HEK293 (cell line): ENCODE measurements around the gene FXYD6.

Source experiments
- CTCF ChIA-PET: fragments of 350-600 bp; formaldehyde crosslinking; extraction: SDS; loops from one replicate; lab custom pipeline; 2021; ENCODE audit warnings: antibody characterized with exemption; lab: Yijun Ruan, JAX
- POLR2A ChIA-PET: fragments of 300-600 bp; formaldehyde crosslinking; extraction: SDS; loops from one replicate; lab custom pipeline; 2020; ENCODE audit warnings: antibody characterized with exemption, inconsistent platforms; lab: Yijun Ruan, JAX
- H3K27ac ChIP-seq: fragments of 200-500 bp; sonication (Bioruptor generic); 2 replicates; pipeline ENCODE4 v1.5.1; 2014; ENCODE audit warnings: low read depth, low read length, control low read depth, inconsistent platforms; ENCODE audit errors: extremely low read depth
- H3K36me3 ChIP-seq, 2 experiments: fragments of 200-500 bp in 1 of 2; sonication (Bioruptor generic) in 1 of 2; 1 replicate in 1 of 2; 2 replicates in 1 of 2; pipeline ENCODE4 v1.5.1; 2014 to 2017; ENCODE audit warnings: inconsistent platforms in 2 of 2, low read length in 2 of 2; ENCODE audit not compliant: control insufficient read depth in 2 of 2, insufficient read depth in 1 of 2
- H3K4me1 ChIP-seq: fragments of 200-500 bp; sonication (Bioruptor generic); 2 replicates; pipeline ENCODE4 v1.5.1; 2014; ENCODE audit warnings: mild to moderate bottlenecking, low read length, inconsistent platforms; ENCODE audit not compliant: control insufficient read depth, insufficient read depth
- H3K4me3 ChIP-seq: 2 replicates; pipeline ENCODE4 v1.5.1; 2011; ENCODE audit warnings: low read depth, mild to moderate bottlenecking, control low read depth, low read length, moderate library complexity
- H3K9me3 ChIP-seq: fragments of 200-500 bp; sonication (Bioruptor generic); 2 replicates; pipeline ENCODE4 v1.5.1; 2014; ENCODE audit warnings: low read depth, low read length, inconsistent platforms; ENCODE audit not compliant: control insufficient read depth, insufficient read depth
- BCL11B ChIP-seq: fragments of 450-650 bp; formaldehyde crosslinking; IDR thresholded peaks from 2 replicates; pipeline ENCODE4 v1.5.1; 2016; ENCODE audit warnings: low read depth, missing biosample characterization, missing genetic modification characterization
- REPIN1 ChIP-seq: fragments of 450-650 bp; formaldehyde crosslinking; IDR thresholded peaks from 2 replicates; pipeline ENCODE4 v1.5.1; 2017; ENCODE audit warnings: missing biosample characterization, missing genetic modification characterization, low read depth
- SP3 ChIP-seq: fragments of 450-650 bp; formaldehyde crosslinking; IDR thresholded peaks from 2 replicates; pipeline ENCODE4 v1.5.1; 2016; ENCODE audit warnings: missing biosample characterization, missing genetic modification characterization
- YY2 ChIP-seq: fragments of 450-650 bp; formaldehyde crosslinking; IDR thresholded peaks from 2 replicates; pipeline ENCODE4 v1.5.1; 2016; ENCODE audit warnings: missing biosample characterization, missing genetic modification characterization
- ZBTB48 ChIP-seq: fragments of 450-650 bp; formaldehyde crosslinking; IDR thresholded peaks from 2 replicates; pipeline ENCODE4 v1.5.1; 2016; ENCODE audit warnings: missing biosample characterization, missing genetic modification characterization
- ZNF10 ChIP-seq: fragments of 450-650 bp; formaldehyde crosslinking; IDR thresholded peaks from 2 replicates; pipeline ENCODE4 v1.5.1; 2017; ENCODE audit warnings: missing biosample characterization, missing genetic modification characterization
- ZNF175 ChIP-seq: fragments of 450-650 bp; formaldehyde crosslinking; IDR thresholded peaks from 2 replicates; pipeline ENCODE4 v1.5.1; 2016; ENCODE audit warnings: missing biosample characterization, missing genetic modification characterization
- ZNF248 ChIP-seq: fragments of 450-650 bp; formaldehyde crosslinking; IDR thresholded peaks from 2 replicates; pipeline ENCODE4 v1.5.1; 2017; ENCODE audit warnings: missing biosample characterization, missing genetic modification characterization
- ZNF335 ChIP-seq: fragments of 450-650 bp; formaldehyde crosslinking; conservative IDR thresholded peaks from 2 replicates; pipeline ENCODE4 v1.5.1; 2016; ENCODE audit warnings: missing biosample characterization, missing genetic modification characterization
- ZNF37A ChIP-seq: fragments of 450-650 bp; IDR thresholded peaks from 2 replicates; pipeline ENCODE4 v1.5.1; 2018; ENCODE audit warnings: missing biosample characterization, missing genetic modification characterization
- ZNF416 ChIP-seq: fragments of 450-650 bp; formaldehyde crosslinking; IDR thresholded peaks from 2 replicates; pipeline ENCODE4 v1.5.1; 2016; ENCODE audit warnings: missing biosample characterization, missing genetic modification characterization
- ZNF560 ChIP-seq: fragments of 450-650 bp; formaldehyde crosslinking; IDR thresholded peaks from 2 replicates; pipeline ENCODE4 v1.5.1; 2017; ENCODE audit warnings: missing biosample characterization, missing genetic modification characterization, borderline replicate concordance
- ZNF600 ChIP-seq: fragments of 450-650 bp; formaldehyde crosslinking; IDR thresholded peaks from 2 replicates; pipeline ENCODE4 v1.5.1; 2016; ENCODE audit warnings: missing biosample characterization, missing genetic modification characterization
- ZNF621 ChIP-seq: fragments of 450-650 bp; formaldehyde crosslinking; IDR thresholded peaks from 2 replicates; pipeline ENCODE4 v1.5.1; 2017; ENCODE audit warnings: missing biosample characterization, missing genetic modification characterization
- TF ChIP-seq, protein P1 (sequence below): fragments of 450-650 bp; formaldehyde crosslinking; IDR thresholded peaks from 2 replicates; pipeline ENCODE4 v1.5.1; 2017; ENCODE audit warnings: missing biosample characterization, mild to moderate bottlenecking, missing genetic modification characterization, moderate library complexity
- TF ChIP-seq, protein P2 (sequence below): fragments of 450-650 bp; formaldehyde crosslinking; IDR thresholded peaks from 2 replicates; pipeline ENCODE4 v1.5.1; 2016; ENCODE audit warnings: missing biosample characterization, missing genetic modification characterization
- TF ChIP-seq, protein P3 (sequence below): fragments of 450-650 bp; formaldehyde crosslinking; IDR thresholded peaks from 2 replicates; pipeline ENCODE4 v1.5.1; 2017; ENCODE audit warnings: missing biosample characterization, missing genetic modification characterization
- TF ChIP-seq, protein P4 (sequence below): fragments of 450-650 bp; formaldehyde crosslinking; conservative IDR thresholded peaks from 2 replicates; pipeline ENCODE4 v1.5.1; 2016; ENCODE audit warnings: low read depth, missing biosample characterization, missing genetic modification characterization
- TF ChIP-seq, protein P5 (sequence below): fragments of 450-650 bp; formaldehyde crosslinking; IDR thresholded peaks from 2 replicates; pipeline ENCODE4 v1.5.1; 2017; ENCODE audit warnings: missing biosample characterization, missing genetic modification characterization
- TF ChIP-seq, protein P6 (sequence below): fragments of 450-650 bp; formaldehyde crosslinking; IDR thresholded peaks from 2 replicates; pipeline ENCODE4 v1.5.1; 2016; ENCODE audit warnings: missing biosample characterization, missing genetic modification characterization
- TF ChIP-seq, protein P7 (sequence below): fragments of 450-650 bp; formaldehyde crosslinking; IDR thresholded peaks from 2 replicates; pipeline ENCODE4 v1.5.1; 2016; ENCODE audit warnings: missing biosample characterization, missing genetic modification characterization
- TF ChIP-seq, protein P8 (sequence below): fragments of 450-650 bp; formaldehyde crosslinking; IDR thresholded peaks from 2 replicates; pipeline ENCODE4 v1.5.1; 2016; ENCODE audit warnings: missing biosample characterization, missing genetic modification characterization

Gene FXYD6

DNA sequence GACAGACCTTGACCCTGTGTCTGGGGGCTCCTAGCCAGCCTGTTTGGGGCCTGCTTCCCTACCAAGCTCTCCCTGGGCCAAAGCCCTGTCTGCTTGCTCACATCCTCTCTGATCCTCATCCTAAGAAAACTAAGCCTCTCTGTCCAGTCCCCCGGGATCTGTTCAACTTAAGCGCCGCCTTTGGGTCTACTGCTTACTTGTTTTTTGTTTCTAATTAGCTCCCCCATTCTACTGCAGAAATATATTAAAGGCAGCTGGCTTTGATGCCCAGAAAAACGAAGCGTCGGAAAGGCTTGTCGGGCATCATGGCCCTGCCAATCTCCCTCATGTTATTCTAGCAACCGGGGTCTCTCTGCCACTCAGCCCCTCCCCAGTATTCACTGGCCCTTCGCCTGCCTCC, 82.9 kb downstream of the FXYD6 start (continued):
- TF ChIP-seq ZNF175 (tag by site-specific recombination): no peak
- TF ChIP-seq, protein P1, sequence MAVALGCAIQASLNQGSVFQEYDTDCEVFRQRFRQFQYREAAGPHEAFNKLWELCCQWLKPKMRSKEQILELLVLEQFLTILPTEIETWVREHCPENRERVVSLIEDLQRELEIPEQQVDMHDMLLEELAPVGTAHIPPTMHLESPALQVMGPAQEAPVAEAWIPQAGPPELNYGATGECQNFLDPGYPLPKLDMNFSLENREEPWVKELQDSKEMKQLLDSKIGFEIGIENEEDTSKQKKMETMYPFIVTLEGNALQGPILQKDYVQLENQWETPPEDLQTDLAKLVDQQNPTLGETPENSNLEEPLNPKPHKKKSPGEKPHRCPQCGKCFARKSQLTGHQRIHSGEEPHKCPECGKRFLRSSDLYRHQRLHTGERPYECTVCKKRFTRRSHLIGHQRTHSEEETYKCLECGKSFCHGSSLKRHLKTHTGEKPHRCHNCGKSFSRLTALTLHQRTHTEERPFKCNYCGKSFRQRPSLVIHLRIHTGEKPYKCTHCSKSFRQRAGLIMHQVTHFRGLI (tag by site-specific recombination): no peak
- TF ChIP-seq, protein P2, sequence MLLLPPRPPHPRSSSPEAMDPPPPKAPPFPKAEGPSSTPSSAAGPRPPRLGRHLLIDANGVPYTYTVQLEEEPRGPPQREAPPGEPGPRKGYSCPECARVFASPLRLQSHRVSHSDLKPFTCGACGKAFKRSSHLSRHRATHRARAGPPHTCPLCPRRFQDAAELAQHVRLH: no peak
- TF ChIP-seq, protein P3, sequence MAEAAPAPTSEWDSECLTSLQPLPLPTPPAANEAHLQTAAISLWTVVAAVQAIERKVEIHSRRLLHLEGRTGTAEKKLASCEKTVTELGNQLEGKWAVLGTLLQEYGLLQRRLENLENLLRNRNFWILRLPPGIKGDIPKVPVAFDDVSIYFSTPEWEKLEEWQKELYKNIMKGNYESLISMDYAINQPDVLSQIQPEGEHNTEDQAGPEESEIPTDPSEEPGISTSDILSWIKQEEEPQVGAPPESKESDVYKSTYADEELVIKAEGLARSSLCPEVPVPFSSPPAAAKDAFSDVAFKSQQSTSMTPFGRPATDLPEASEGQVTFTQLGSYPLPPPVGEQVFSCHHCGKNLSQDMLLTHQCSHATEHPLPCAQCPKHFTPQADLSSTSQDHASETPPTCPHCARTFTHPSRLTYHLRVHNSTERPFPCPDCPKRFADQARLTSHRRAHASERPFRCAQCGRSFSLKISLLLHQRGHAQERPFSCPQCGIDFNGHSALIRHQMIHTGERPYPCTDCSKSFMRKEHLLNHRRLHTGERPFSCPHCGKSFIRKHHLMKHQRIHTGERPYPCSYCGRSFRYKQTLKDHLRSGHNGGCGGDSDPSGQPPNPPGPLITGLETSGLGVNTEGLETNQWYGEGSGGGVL (tag by site-specific recombination): no peak

DNA sequence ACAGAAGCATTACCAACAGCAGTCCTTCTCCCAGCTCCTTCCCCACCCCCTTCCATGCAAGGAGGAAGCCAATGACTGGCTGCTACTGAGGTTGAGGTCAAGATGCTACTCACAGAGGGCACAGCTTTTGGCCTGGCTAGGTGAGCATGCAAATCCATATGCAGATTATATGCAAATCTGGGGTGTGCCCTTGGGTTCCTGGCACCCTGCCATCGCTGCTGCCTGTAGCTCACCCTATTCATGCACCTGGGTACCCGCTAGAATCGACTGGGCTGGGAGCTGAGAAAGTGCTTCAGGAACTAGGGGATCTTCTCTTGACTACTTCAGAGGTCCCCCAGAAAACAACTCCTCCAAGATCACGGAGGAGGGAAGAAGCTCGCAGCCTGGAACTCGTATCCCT, 83.5 kb downstream of the FXYD6 start:
- ChIA-PET CTCF (interaction anchor here (0.6 to 2.1 kb wide), 4 partner anchors 14 to 568 kb away, joined by 3 to 9 read pairs (median 3); no protein-coding TSS in a partner anchor), POLR2A (no interaction called here)
- TF ChIP-seq REPIN1 (tag by site-specific recombination) (no peak), ZNF560 (tag by site-specific recombination) (no peak), ZNF10 (no peak), ZNF248 (tag by site-specific recombination) (no peak), ZNF416 (no peak), ZBTB48 (no peak), ZNF335 (tag by site-specific recombination) (no peak), BCL11B (tag by site-specific recombination) (no peak), YY2 (no peak), ZNF600 (no peak), ZNF621 (tag by site-specific recombination) (no peak), SP3 (tag by site-specific recombination) (no peak), ZNF37A (tag by site-specific recombination) (no peak)
- TF ChIP-seq, protein P4, sequence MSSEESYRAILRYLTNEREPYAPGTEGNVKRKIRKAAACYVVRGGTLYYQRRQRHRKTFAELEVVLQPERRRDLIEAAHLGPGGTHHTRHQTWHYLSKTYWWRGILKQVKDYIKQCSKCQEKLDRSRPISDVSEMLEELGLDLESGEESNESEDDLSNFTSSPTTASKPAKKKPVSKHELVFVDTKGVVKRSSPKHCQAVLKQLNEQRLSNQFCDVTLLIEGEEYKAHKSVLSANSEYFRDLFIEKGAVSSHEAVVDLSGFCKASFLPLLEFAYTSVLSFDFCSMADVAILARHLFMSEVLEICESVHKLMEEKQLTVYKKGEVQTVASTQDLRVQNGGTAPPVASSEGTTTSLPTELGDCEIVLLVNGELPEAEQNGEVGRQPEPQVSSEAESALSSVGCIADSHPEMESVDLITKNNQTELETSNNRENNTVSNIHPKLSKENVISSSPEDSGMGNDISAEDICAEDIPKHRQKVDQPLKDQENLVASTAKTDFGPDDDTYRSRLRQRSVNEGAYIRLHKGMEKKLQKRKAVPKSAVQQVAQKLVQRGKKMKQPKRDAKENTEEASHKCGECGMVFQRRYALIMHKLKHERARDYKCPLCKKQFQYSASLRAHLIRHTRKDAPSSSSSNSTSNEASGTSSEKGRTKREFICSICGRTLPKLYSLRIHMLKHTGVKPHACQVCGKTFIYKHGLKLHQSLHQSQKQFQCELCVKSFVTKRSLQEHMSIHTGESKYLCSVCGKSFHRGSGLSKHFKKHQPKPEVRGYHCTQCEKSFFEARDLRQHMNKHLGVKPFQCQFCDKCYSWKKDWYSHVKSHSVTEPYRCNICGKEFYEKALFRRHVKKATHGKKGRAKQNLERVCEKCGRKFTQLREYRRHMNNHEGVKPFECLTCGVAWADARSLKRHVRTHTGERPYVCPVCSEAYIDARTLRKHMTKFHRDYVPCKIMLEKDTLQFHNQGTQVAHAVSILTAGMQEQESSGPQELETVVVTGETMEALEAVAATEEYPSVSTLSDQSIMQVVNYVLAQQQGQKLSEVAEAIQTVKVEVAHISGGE (tag by site-specific recombination): no peak
- TF ChIP-seq, protein P5, sequence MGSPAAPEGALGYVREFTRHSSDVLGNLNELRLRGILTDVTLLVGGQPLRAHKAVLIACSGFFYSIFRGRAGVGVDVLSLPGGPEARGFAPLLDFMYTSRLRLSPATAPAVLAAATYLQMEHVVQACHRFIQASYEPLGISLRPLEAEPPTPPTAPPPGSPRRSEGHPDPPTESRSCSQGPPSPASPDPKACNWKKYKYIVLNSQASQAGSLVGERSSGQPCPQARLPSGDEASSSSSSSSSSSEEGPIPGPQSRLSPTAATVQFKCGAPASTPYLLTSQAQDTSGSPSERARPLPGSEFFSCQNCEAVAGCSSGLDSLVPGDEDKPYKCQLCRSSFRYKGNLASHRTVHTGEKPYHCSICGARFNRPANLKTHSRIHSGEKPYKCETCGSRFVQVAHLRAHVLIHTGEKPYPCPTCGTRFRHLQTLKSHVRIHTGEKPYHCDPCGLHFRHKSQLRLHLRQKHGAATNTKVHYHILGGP (tag by site-specific recombination): no peak
- TF ChIP-seq, protein P6, sequence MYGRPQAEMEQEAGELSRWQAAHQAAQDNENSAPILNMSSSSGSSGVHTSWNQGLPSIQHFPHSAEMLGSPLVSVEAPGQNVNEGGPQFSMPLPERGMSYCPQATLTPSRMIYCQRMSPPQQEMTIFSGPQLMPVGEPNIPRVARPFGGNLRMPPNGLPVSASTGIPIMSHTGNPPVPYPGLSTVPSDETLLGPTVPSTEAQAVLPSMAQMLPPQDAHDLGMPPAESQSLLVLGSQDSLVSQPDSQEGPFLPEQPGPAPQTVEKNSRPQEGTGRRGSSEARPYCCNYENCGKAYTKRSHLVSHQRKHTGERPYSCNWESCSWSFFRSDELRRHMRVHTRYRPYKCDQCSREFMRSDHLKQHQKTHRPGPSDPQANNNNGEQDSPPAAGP (tag by site-specific recombination): no peak
- TF ChIP-seq, protein P7, sequence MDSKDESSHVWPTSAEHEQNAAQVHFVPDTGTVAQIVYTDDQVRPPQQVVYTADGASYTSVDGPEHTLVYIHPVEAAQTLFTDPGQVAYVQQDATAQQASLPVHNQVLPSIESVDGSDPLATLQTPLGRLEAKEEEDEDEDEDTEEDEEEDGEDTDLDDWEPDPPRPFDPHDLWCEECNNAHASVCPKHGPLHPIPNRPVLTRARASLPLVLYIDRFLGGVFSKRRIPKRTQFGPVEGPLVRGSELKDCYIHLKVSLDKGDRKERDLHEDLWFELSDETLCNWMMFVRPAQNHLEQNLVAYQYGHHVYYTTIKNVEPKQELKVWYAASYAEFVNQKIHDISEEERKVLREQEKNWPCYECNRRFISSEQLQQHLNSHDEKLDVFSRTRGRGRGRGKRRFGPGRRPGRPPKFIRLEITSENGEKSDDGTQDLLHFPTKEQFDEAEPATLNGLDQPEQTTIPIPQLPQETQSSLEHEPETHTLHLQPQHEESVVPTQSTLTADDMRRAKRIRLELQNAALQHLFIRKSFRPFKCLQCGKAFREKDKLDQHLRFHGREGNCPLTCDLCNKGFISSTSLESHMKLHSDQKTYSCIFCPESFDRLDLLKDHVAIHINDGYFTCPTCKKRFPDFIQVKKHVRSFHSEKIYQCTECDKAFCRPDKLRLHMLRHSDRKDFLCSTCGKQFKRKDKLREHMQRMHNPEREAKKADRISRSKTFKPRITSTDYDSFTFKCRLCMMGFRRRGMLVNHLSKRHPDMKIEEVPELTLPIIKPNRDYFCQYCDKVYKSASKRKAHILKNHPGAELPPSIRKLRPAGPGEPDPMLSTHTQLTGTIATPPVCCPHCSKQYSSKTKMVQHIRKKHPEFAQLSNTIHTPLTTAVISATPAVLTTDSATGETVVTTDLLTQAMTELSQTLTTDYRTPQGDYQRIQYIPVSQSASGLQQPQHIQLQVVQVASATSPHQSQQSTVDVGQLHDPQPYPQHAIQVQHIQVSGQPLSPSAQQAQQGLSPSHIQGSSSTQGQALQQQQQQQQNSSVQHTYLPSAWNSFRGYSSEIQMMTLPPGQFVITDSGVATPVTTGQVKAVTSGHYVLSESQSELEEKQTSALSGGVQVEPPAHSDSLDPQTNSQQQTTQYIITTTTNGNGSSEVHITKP: no peak
- TF ChIP-seq, protein P8, sequence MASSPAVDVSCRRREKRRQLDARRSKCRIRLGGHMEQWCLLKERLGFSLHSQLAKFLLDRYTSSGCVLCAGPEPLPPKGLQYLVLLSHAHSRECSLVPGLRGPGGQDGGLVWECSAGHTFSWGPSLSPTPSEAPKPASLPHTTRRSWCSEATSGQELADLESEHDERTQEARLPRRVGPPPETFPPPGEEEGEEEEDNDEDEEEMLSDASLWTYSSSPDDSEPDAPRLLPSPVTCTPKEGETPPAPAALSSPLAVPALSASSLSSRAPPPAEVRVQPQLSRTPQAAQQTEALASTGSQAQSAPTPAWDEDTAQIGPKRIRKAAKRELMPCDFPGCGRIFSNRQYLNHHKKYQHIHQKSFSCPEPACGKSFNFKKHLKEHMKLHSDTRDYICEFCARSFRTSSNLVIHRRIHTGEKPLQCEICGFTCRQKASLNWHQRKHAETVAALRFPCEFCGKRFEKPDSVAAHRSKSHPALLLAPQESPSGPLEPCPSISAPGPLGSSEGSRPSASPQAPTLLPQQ (tag by site-specific recombination): no peak

More for the DNA sequence above, 83.5 kb downstream of the FXYD6 start:
- no peaks in the 10 kb centered on the region for H3K36me3 ChIP-seq
- H3K27ac ChIP-seq: no peak overlapping the region
- H3K4me1 ChIP-seq: no peaks in the 10 kb centered on the region
- H3K9me3 ChIP-seq: no peaks in the 10 kb centered on the region
- H3K4me3 ChIP-seq: no peak overlapping the region
